WTC11 (cell line): Measurements from ENCODE around the gene CD72. TPM values are rescaled to one million over a fixed set of nuclear protein-coding genes. Genes with fewer than 3 reads are reported as not detected.

Experiments used
- ATAC-seq: fragments of 200-7000 bp; cut with Tn5 transposase; 2 replicates; pipeline ENCODE4 v1.10.0; 2021; ENCODE audit warnings: mild to moderate bottlenecking, moderate library complexity
- CTCF ChIA-PET: fragments of 300-600 bp; sonication (Branson Sonifier 250); formaldehyde crosslinking; loops from one replicate; lab custom pipeline; 2021; ENCODE audit warnings: antibody characterized with exemption; lab: Charles Lee
- POLR2A ChIA-PET: fragments of 350-600 bp; sonication (Branson Sonifier 250); formaldehyde crosslinking; loops from one replicate; lab custom pipeline; 2021; ENCODE audit warnings: antibody characterized with exemption; lab: Charles Lee
- DNase-seq: peaks from one replicate; pipeline ENCODE4 v3.0.0; 2021; ENCODE audit warnings: low spot score
- H3K27ac Mint-ChIP-seq: 2 replicates; pipeline ENCODE4 v1.8.0; 2021; ENCODE audit warnings: mixed read lengths
- H3K27me3 Mint-ChIP-seq: 2 replicates; pipeline ENCODE4 v1.8.0; 2021; ENCODE audit warnings: low read depth, mild to moderate bottlenecking, moderate library complexity, mixed read lengths
- H3K36me3 Mint-ChIP-seq: 2 replicates; pipeline ENCODE4 v1.8.0; 2021; ENCODE audit warnings: mixed read lengths
- H3K4me1 Mint-ChIP-seq: 2 replicates; pipeline ENCODE4 v1.8.0; 2022; ENCODE audit warnings: mixed read lengths
- H3K4me3 Mint-ChIP-seq: 2 replicates; pipeline ENCODE4 v1.8.0; 2021; ENCODE audit warnings: mild to moderate bottlenecking, moderate library complexity, mixed read lengths
- H3K9me3 Mint-ChIP-seq: 2 replicates; pipeline ENCODE4 v1.8.0; 2021; ENCODE audit warnings: mixed read lengths
- ELF4 ChIP-seq: sonication (generic); formaldehyde crosslinking; IDR thresholded peaks from 2 replicates; pipeline ENCODE4 v1.8.1; 2022; ENCODE audit warnings: low read depth, mild to moderate bottlenecking, moderate library complexity, missing genetic modification reagents
- FOXP1 ChIP-seq: sonication (generic); formaldehyde crosslinking; IDR thresholded peaks from 2 replicates; pipeline ENCODE4 v1.8.0; 2022; ENCODE audit warnings: missing genetic modification reagents, mild to moderate bottlenecking, moderate library complexity, borderline replicate concordance
- GTF2I ChIP-seq: fragments of 250-450 bp; sonication (Bioruptor Pico); conservative IDR thresholded peaks from 2 replicates; pipeline ENCODE4 v1.4.0; 2021; ENCODE audit warnings: mild to moderate bottlenecking
- HMGA2 ChIP-seq: fragments of 250-450 bp; sonication (Bioruptor Pico); IDR thresholded peaks from 2 replicates; pipeline ENCODE4 v1.4.0; 2021; ENCODE audit warnings: mild to moderate bottlenecking, moderate library complexity
- KAT7 ChIP-seq: sonication (generic); formaldehyde crosslinking; IDR thresholded peaks from 2 replicates; pipeline ENCODE4 v1.8.1; 2023; ENCODE audit warnings: missing genetic modification reagents, mild to moderate bottlenecking, borderline replicate concordance
- RORB ChIP-seq: fragments of 250-450 bp; sonication (Bioruptor Pico); IDR thresholded peaks from 2 replicates; pipeline ENCODE4 v1.9.0; 2021; ENCODE audit warnings: mild to moderate bottlenecking
- SMAD3 ChIP-seq: sonication (generic); formaldehyde crosslinking; IDR thresholded peaks from 2 replicates; pipeline ENCODE4 v1.8.0; 2022; ENCODE audit warnings: missing genetic modification reagents, mild to moderate bottlenecking, borderline replicate concordance
- TP53 ChIP-seq: sonication (generic); formaldehyde crosslinking; IDR thresholded peaks from 2 replicates; pipeline ENCODE4 v1.8.1; 2023; ENCODE audit warnings: mild to moderate bottlenecking, missing genetic modification reagents
- ZNF232 ChIP-seq: sonication (generic); formaldehyde crosslinking; IDR thresholded peaks from 2 replicates; pipeline ENCODE4 v1.8.0; 2022; ENCODE audit warnings: mild to moderate bottlenecking, missing genetic modification reagents
- ZNF416 ChIP-seq: fragments of 250-450 bp; sonication (Bioruptor Pico); IDR thresholded peaks from 2 replicates; pipeline ENCODE4 v1.9.0; 2021; ENCODE audit warnings: mild to moderate bottlenecking, inconsistent platforms
- total RNA-seq: library from RNA; stranded (reverse); gene quantifications from 3 replicates; pipeline ENCODE4 v1.2.3, GENCODE V29; 2021
- TF ChIP-seq, protein P1 (sequence below): sonication (generic); formaldehyde crosslinking; conservative IDR thresholded peaks from 2 replicates; pipeline ENCODE4 v1.8.1; 2022; ENCODE audit warnings: mild to moderate bottlenecking, missing genetic modification reagents
- TF ChIP-seq, protein P2 (sequence below): sonication (generic); formaldehyde crosslinking; IDR thresholded peaks from 2 replicates; pipeline ENCODE4 v1.8.1; 2023; ENCODE audit warnings: mild to moderate bottlenecking, missing genetic modification reagents, moderate library complexity
- TF ChIP-seq, protein P3 (sequence below): fragments of 250-450 bp; sonication (Bioruptor Pico); conservative IDR thresholded peaks from 2 replicates; pipeline ENCODE4 v1.9.0; 2021; ENCODE audit warnings: mild to moderate bottlenecking
- TF ChIP-seq, protein P4 (sequence below): sonication (generic); formaldehyde crosslinking; IDR thresholded peaks from 2 replicates; pipeline ENCODE4 v1.8.0; 2023; ENCODE audit warnings: mild to moderate bottlenecking, missing genetic modification reagents
- TF ChIP-seq, protein P5 (sequence below): sonication (generic); formaldehyde crosslinking; IDR thresholded peaks from 2 replicates; pipeline ENCODE4 v1.8.0; 2022; ENCODE audit warnings: missing genetic modification reagents
- TF ChIP-seq, protein P6 (sequence below): sonication (generic); formaldehyde crosslinking; IDR thresholded peaks from 2 replicates; pipeline ENCODE4 v1.8.0; 2022; ENCODE audit warnings: mild to moderate bottlenecking, missing genetic modification reagents
- TF ChIP-seq, protein P7 (sequence below): sonication (generic); formaldehyde crosslinking; IDR thresholded peaks from 2 replicates; pipeline ENCODE4 v1.8.1; 2022; ENCODE audit warnings: low read depth, mild to moderate bottlenecking, moderate library complexity, missing genetic modification reagents, borderline replicate concordance
- TF ChIP-seq, protein P8 (sequence below): sonication (generic); formaldehyde crosslinking; IDR thresholded peaks from 2 replicates; pipeline ENCODE4 v1.8.1; 2022; ENCODE audit warnings: mild to moderate bottlenecking, moderate library complexity, missing genetic modification reagents

The CD72 gene
- total RNA-seq, 1 experiment from 2014 or later, result 2.9 TPM

DNA sequence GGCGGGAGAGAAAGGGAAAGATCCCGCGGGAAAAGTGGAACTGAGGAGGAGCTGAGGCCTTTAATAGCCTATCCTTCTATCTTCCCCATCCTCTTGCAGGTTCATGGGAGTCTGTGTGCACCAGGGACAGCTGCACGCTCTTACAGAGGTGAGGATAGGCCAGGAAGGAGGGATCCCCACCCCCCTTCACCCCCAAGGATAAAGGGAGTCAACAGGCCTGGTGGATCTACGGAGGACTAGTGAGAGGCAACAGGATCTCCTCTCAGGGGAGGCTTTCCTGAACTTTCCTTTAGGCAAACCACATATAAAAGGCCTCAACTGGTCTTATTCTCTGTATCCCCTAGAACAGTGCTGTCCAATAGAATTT lies 12.1 kb downstream of the CD72 start:
- CTCF ChIA-PET, result interaction anchor here (1.0 to 3.3 kb wide), 3 partner anchors 8 to 126 kb away, joined by 5 to 36 read pairs (median 5); partner anchors contain the start of genes CREB3 and TLN1
- TF ChIP-seq HMGA2 (CRISPR knock-in tag) (no peak), KAT7 (CRISPR knock-in tag) (no peak), TP53 (no peak), GTF2I (CRISPR knock-in tag) (no peak), ZNF416 (CRISPR knock-in tag) (no peak), RORB (no peak)
- TF ChIP-seq, protein P1, sequence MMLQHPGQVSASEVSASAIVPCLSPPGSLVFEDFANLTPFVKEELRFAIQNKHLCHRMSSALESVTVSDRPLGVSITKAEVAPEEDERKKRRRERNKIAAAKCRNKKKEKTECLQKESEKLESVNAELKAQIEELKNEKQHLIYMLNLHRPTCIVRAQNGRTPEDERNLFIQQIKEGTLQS (CRISPR knock-in tag), result no peak
- TF ChIP-seq, protein P2, sequence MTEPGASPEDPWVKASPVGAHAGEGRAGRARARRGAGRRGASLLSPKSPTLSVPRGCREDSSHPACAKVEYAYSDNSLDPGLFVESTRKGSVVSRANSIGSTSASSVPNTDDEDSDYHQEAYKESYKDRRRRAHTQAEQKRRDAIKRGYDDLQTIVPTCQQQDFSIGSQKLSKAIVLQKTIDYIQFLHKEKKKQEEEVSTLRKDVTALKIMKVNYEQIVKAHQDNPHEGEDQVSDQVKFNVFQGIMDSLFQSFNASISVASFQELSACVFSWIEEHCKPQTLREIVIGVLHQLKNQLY (CRISPR knock-in tag), result no peak
- TF ChIP-seq, protein P3, sequence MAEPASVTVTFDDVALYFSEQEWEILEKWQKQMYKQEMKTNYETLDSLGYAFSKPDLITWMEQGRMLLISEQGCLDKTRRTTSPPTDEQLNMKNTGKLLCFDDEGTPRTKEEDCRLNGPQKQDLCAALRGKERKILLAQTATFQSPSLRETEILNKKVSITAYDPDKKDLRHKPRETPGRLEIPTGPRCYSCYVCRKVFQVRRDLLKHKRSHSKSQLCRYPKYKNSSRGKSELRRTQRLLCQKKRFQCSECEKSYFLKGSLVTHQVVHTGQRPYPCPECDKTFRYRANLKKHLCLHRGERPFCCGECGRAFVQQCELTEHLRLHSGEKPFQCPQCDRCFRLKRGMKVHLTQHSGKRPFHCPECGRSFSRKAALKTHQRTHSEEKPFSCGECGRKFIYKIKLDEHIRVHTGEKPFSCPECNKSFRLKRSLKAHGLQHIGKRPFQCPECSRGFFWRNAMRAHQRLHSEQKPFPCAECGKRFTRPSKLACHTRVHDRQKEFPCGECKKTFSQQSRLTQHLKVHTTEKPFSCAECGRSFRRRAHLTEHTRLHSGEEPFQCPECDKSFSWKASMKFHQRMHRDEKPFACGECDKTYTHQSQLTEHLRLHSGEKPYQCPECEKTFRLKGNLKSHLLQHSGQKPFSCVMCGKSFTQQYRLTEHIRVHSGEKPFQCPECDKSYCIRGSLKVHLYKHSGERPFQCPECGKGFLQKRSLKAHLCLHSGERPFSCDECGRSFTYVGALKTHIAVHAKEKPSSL (CRISPR knock-in tag), result no peak
- TF ChIP-seq, protein P4, sequence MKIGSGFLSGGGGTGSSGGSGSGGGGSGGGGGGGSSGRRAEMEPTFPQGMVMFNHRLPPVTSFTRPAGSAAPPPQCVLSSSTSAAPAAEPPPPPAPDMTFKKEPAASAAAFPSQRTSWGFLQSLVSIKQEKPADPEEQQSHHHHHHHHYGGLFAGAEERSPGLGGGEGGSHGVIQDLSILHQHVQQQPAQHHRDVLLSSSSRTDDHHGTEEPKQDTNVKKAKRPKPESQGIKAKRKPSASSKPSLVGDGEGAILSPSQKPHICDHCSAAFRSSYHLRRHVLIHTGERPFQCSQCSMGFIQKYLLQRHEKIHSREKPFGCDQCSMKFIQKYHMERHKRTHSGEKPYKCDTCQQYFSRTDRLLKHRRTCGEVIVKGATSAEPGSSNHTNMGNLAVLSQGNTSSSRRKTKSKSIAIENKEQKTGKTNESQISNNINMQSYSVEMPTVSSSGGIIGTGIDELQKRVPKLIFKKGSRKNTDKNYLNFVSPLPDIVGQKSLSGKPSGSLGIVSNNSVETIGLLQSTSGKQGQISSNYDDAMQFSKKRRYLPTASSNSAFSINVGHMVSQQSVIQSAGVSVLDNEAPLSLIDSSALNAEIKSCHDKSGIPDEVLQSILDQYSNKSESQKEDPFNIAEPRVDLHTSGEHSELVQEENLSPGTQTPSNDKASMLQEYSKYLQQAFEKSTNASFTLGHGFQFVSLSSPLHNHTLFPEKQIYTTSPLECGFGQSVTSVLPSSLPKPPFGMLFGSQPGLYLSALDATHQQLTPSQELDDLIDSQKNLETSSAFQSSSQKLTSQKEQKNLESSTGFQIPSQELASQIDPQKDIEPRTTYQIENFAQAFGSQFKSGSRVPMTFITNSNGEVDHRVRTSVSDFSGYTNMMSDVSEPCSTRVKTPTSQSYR (CRISPR knock-in tag), result no peak
- TF ChIP-seq, protein P5, sequence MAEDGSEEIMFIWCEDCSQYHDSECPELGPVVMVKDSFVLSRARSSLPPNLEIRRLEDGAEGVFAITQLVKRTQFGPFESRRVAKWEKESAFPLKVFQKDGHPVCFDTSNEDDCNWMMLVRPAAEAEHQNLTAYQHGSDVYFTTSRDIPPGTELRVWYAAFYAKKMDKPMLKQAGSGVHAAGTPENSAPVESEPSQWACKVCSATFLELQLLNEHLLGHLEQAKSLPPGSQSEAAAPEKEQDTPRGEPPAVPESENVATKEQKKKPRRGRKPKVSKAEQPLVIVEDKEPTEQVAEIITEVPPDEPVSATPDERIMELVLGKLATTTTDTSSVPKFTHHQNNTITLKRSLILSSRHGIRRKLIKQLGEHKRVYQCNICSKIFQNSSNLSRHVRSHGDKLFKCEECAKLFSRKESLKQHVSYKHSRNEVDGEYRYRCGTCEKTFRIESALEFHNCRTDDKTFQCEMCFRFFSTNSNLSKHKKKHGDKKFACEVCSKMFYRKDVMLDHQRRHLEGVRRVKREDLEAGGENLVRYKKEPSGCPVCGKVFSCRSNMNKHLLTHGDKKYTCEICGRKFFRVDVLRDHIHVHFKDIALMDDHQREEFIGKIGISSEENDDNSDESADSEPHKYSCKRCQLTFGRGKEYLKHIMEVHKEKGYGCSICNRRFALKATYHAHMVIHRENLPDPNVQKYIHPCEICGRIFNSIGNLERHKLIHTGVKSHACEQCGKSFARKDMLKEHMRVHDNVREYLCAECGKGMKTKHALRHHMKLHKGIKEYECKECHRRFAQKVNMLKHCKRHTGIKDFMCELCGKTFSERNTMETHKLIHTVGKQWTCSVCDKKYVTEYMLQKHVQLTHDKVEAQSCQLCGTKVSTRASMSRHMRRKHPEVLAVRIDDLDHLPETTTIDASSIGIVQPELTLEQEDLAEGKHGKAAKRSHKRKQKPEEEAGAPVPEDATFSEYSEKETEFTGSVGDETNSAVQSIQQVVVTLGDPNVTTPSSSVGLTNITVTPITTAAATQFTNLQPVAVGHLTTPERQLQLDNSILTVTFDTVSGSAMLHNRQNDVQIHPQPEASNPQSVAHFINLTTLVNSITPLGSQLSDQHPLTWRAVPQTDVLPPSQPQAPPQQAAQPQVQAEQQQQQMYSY, result no peak
- TF ChIP-seq, protein P6, sequence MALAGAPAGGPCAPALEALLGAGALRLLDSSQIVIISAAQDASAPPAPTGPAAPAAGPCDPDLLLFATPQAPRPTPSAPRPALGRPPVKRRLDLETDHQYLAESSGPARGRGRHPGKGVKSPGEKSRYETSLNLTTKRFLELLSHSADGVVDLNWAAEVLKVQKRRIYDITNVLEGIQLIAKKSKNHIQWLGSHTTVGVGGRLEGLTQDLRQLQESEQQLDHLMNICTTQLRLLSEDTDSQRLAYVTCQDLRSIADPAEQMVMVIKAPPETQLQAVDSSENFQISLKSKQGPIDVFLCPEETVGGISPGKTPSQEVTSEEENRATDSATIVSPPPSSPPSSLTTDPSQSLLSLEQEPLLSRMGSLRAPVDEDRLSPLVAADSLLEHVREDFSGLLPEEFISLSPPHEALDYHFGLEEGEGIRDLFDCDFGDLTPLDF (CRISPR knock-in tag), result no peak
- ATAC-seq (no peak), DNase-seq (no peak)
- Mint-ChIP-seq H3K4me1 (peaks cover 13% of the 10 kb centered on the region), H3K27ac (no peak overlapping the region), H3K4me3 (peak overlapping the region; percentile 75), H3K27me3 (peaks cover 5% of the 10 kb centered on the region), H3K9me3 (no peaks in the 10 kb centered on the region), H3K36me3 (no peaks in the 10 kb centered on the region)
- POLR2A ChIA-PET, result interaction anchor here (0.7 to 1.1 kb wide), 2 partner anchors 40 to 126 kb away, joined by 3 read pairs; partner anchors contain the start of gene CREB3

DNA sequence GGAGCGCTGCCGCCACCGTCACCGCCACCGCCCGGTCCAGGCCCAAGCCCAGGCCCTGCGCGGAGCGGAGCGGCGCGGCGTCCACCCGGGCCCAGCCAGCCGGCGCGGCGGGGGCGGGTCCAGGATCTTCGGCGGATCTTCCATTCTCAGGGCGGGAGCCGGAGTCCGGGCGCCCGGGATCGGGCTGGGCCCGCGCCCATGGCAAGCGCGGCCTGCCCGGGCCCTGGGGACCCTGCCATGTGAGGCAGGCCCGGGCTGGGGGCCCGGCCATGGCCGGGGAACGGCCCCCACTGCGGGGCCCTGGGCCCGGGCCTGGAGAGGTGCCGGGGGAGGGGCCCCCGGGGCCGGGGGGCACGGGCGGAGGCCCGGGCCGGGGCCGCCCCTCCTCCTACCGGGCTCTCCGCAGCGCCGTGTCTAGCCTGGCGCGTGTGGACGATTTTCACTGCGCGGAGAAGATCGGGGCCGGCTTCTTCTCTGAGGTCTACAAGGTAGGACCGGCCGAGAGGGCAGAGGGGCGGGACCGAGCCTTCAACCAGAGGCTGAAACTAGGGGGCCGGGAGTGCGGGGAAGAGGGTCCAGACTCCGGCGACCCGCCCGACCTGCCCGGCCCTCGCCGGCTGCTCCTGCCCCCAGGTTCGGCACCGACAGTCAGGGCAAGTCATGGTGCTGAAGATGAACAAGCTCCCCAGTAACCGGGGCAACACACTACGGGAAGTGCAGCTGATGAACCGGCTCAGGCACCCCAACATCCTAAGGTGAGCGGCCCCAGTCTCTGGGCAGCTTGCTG lies 12.7 kb downstream of the CD72 start:
- CTCF ChIA-PET, result interaction anchor here (0.9 to 3.3 kb wide), 9 partner anchors 8 to 127 kb away, joined by 4 to 36 read pairs (median 7); partner anchors contain the start of genes ARHGEF39, CCDC107, CREB3 and RMRP
- ATAC-seq (peak; percentile 1), DNase-seq (peak; percentile 48)
- TF ChIP-seq ZNF232 (CRISPR knock-in tag), result no peak
- no peak for TF ChIP-seq ELF4 (CRISPR knock-in tag)
- TF ChIP-seq SMAD3 (CRISPR knock-in tag), result no peak
- TF ChIP-seq, protein P7, sequence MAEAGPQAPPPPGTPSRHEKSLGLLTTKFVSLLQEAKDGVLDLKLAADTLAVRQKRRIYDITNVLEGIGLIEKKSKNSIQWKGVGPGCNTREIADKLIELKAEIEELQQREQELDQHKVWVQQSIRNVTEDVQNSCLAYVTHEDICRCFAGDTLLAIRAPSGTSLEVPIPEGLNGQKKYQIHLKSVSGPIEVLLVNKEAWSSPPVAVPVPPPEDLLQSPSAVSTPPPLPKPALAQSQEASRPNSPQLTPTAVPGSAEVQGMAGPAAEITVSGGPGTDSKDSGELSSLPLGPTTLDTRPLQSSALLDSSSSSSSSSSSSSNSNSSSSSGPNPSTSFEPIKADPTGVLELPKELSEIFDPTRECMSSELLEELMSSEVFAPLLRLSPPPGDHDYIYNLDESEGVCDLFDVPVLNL (CRISPR knock-in tag), result no peak
- no peak for TF ChIP-seq FOXP1
- TF ChIP-seq, protein P1 (CRISPR knock-in tag), result no peak
- TF ChIP-seq, protein P8, sequence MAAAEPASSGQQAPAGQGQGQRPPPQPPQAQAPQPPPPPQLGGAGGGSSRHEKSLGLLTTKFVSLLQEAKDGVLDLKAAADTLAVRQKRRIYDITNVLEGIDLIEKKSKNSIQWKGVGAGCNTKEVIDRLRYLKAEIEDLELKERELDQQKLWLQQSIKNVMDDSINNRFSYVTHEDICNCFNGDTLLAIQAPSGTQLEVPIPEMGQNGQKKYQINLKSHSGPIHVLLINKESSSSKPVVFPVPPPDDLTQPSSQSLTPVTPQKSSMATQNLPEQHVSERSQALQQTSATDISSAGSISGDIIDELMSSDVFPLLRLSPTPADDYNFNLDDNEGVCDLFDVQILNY (CRISPR knock-in tag), result no peak
- H3K4me3 Mint-ChIP-seq, result peak overlapping the region; percentile 75
- H3K27me3 Mint-ChIP-seq, result peaks cover 5% of the 10 kb centered on the region
- H3K9me3 Mint-ChIP-seq, result no peaks in the 10 kb centered on the region
- no peaks in the 10 kb centered on the region for H3K36me3 Mint-ChIP-seq
- peaks cover 13% of the 10 kb centered on the region for H3K4me1 Mint-ChIP-seq
- H3K27ac Mint-ChIP-seq, result no peak overlapping the region
- POLR2A ChIA-PET, result interaction anchor here (0.7 to 1.5 kb wide), 5 partner anchors 12 to 186 kb away, joined by 3 read pairs; partner anchors contain the start of gene CREB3
